NT2/D1 (cell line): Measurements from ENCODE around the gene RNU7-1.

Source experiments
- YY1 ChIP-seq: IDR thresholded peaks from 2 replicates; pipeline ENCODE4 v1.6.1; 2011; ENCODE audit not compliant: insufficient read length, insufficient read depth
- ZNF274 ChIP-seq: IDR thresholded peaks from 2 replicates; pipeline ENCODE4 v1.6.1; 2011; ENCODE audit warnings: mild to moderate bottlenecking, low read depth, low read length

GRCh38 chr12:6923003-6923732 is 20.4 kb upstream of the RNU7-1 start:
- TF ChIP-seq YY1 (no peak), ZNF274 (no peak)
